EL (cell line): Measurements from ENCODE around the gene DHX40.
"Not testable (repeated sequence)": the region's sequence is repeated elsewhere in the genome, so short reads cannot be mapped to it uniquely, and the experiment has no call there.

ENCODE experiments used
- DNase-seq: peaks from one replicate; pipeline ENCODE4 v3.0.0-alpha.2; 2016

DHX40 gene

GRCh38 chr17:59565171-59565958 lies at the start of gene DHX40:
Gene DHX40 (plus strand): TSS chr17:59565610. CDS start chr17:59565672, 62 bp downstream.
- peak; percentile 94 for DNase-seq

GRCh38 chr17:59516451-59516850 lies 49.0 kb upstream of the DHX40 start:
- no peak for DNase-seq

GRCh38 chr17:59519132-59519531 lies 46.3 kb upstream of the DHX40 start:
- DNase-seq: no peak

GRCh38 chr17:59520251-59520650 lies 45.2 kb upstream of the DHX40 start:
- DNase-seq: no peak

- DNase-seq: peak; percentile 71
These were observed 43.8 kb upstream of the DHX40 start for GRCh38 chr17:59521465-59522126.

GRCh38 chr17:59524930-59525329 lies 40.5 kb upstream of the DHX40 start:
- DNase-seq: not testable (repeated sequence)

- DNase-seq: no peak
These were observed 39.7 kb upstream of the DHX40 start for GRCh38 chr17:59525668-59526067.

GRCh38 chr17:59526451-59526850 lies 39.0 kb upstream of the DHX40 start:
- DNase-seq: no peak

- DNase-seq: no peak
These were observed 38.0 kb upstream of the DHX40 start for GRCh38 chr17:59527325-59527917.

GRCh38 chr17:59527931-59528330 lies 37.5 kb upstream of the DHX40 start:
- no peak for DNase-seq

- no peak for DNase-seq
These were observed 34.9 kb upstream of the DHX40 start for GRCh38 chr17:59530531-59530930.

- no peak for DNase-seq
These were observed 31.7 kb upstream of the DHX40 start for GRCh38 chr17:59533694-59534093.

- DNase-seq: no peak
These were observed 30.8 kb upstream of the DHX40 start for GRCh38 chr17:59534583-59534982.

- DNase-seq: no peak
These were observed 27.1 kb upstream of the DHX40 start for GRCh38 chr17:59538195-59538909.

- DNase-seq: no peak
These were observed 22.3 kb upstream of the DHX40 start for GRCh38 chr17:59542960-59543635.

- DNase-seq: no peak
These were observed 19.5 kb upstream of the DHX40 start for GRCh38 chr17:59545942-59546341.

GRCh38 chr17:59547131-59547915 lies 18.1 kb upstream of the DHX40 start:
- no peak for DNase-seq

- not testable (repeated sequence) for DNase-seq
These were observed 16.4 kb upstream of the DHX40 start for GRCh38 chr17:59548985-59549384.

GRCh38 chr17:59550703-59551102 lies 14.7 kb upstream of the DHX40 start:
- DNase-seq: no peak

- DNase-seq: peak; percentile 12
These were observed 7.4 kb upstream of the DHX40 start for GRCh38 chr17:59558039-59558438.

GRCh38 chr17:59558953-59559352 lies 6.5 kb upstream of the DHX40 start:
- no peak for DNase-seq

- peak; percentile 45 for DNase-seq
These were observed 4.4 kb upstream of the DHX40 start for GRCh38 chr17:59561042-59561441.
